HepG2 (cell line): ENCODE results near the gene RRP36. TPM values are rescaled to one million over a fixed set of nuclear protein-coding genes. Genes with fewer than 3 reads are reported as not detected.

Experiments used
- ATF1 ChIP-seq: IDR thresholded peaks from 2 replicates; pipeline ENCODE4 v1.6.1; 2016; ENCODE audit warnings: mild to moderate bottlenecking, control low read depth
- BRD4 ChIP-seq: sonication (generic); formaldehyde crosslinking; IDR thresholded peaks from 2 replicates; pipeline ENCODE4 v1.4.0; 2020; ENCODE audit warnings: missing genetic modification reagents
- EEA1 ChIP-seq: sonication (generic); formaldehyde crosslinking; IDR thresholded peaks from 2 replicates; pipeline ENCODE4 v1.5.1; 2020; ENCODE audit warnings: mild to moderate bottlenecking, missing genetic modification reagents, borderline replicate concordance
- HDAC6 ChIP-seq: fragments of 200-600 bp; sonication (generic); IDR thresholded peaks from 2 replicates; pipeline ENCODE4 v1.7.0; 2017; ENCODE audit warnings: mild to moderate bottlenecking, antibody characterized with exemption, low read length, low read depth
- HES4 ChIP-seq: sonication (generic); formaldehyde crosslinking; IDR thresholded peaks from 2 replicates; pipeline ENCODE4 v1.9.0; 2021; ENCODE audit warnings: mild to moderate bottlenecking, missing genetic modification reagents, borderline replicate concordance
- IRF2 ChIP-seq: IDR thresholded peaks from 2 replicates; pipeline ENCODE4 v1.6.1; 2018; ENCODE audit warnings: missing genetic modification reagents, missing compliant biosample characterization
- MTA1 ChIP-seq: sonication (generic); formaldehyde crosslinking; IDR thresholded peaks from 2 replicates; pipeline ENCODE4 v1.4.0; 2020; ENCODE audit warnings: missing genetic modification reagents, mild to moderate bottlenecking, borderline replicate concordance
- MTF1 ChIP-seq: sonication (generic); formaldehyde crosslinking; IDR thresholded peaks from 2 replicates; pipeline ENCODE4 v1.5.0; 2020; ENCODE audit warnings: missing genetic modification reagents
- NKX3-1 ChIP-seq: sonication (generic); formaldehyde crosslinking; IDR thresholded peaks from 2 replicates; pipeline ENCODE4 v1.5.0; 2020; ENCODE audit warnings: missing genetic modification reagents
- RORA ChIP-seq: sonication (generic); formaldehyde crosslinking; IDR thresholded peaks from 2 replicates; pipeline ENCODE4 v1.5.0; 2020; ENCODE audit warnings: mild to moderate bottlenecking, missing genetic modification reagents, moderate library complexity
- U2AF1 ChIP-seq: fragments of 200-400 bp; formaldehyde crosslinking; optimal IDR thresholded peaks from 2 replicates; pipeline ENCODE3; 2017; ENCODE audit warnings: mild to moderate bottlenecking, low read depth, low read length
- ZFP41 ChIP-seq: sonication (generic); formaldehyde crosslinking; IDR thresholded peaks from 2 replicates; pipeline ENCODE4 v1.4.0; 2020; ENCODE audit warnings: mild to moderate bottlenecking, missing genetic modification reagents, borderline replicate concordance
- ZNF383 ChIP-seq: sonication (generic); formaldehyde crosslinking; IDR thresholded peaks from 2 replicates; pipeline ENCODE4 v1.4.0; 2020; ENCODE audit warnings: missing genetic modification reagents, mild to moderate bottlenecking, borderline replicate concordance
- ZNF530 ChIP-seq: sonication (generic); formaldehyde crosslinking; IDR thresholded peaks from 2 replicates; pipeline ENCODE4 v1.5.0; 2020; ENCODE audit warnings: low read depth, mild to moderate bottlenecking, missing genetic modification reagents
- ZNF589 ChIP-seq: sonication (generic); formaldehyde crosslinking; conservative IDR thresholded peaks from 2 replicates; pipeline ENCODE4 v1.8.0; 2022; ENCODE audit warnings: mild to moderate bottlenecking, moderate library complexity, missing genetic modification reagents
- ZNF670 ChIP-seq: sonication (generic); formaldehyde crosslinking; IDR thresholded peaks from 2 replicates; pipeline ENCODE4 v1.8.0; 2022; ENCODE audit warnings: mild to moderate bottlenecking, missing genetic modification reagents, borderline replicate concordance
- polyA plus RNA-seq, 8 experiments: library from polyadenylated mRNA; depleted of rRNA in 3 of 8; stranded (reverse) in 7 of 8; unstranded in 1 of 8; fragments of >200 nt; fragmentation: Illumina TruSeq in 4 of 8; extraction: Trizol in 4 of 8; gene quantifications; 2 replicates each; pipeline versions ENCODE4 v1.2.1 to v1.2.3, GENCODE V29; 2011 to 2016; ENCODE audit warnings: low read depth in 4 of 8, missing spikeins in 1 of 8, mixed read lengths in 1 of 8; ENCODE audit not compliant: insufficient read depth in 1 of 8
- total RNA-seq, 5 experiments: library from RNA; depleted of rRNA; stranded (reverse); fragments of >200 nt; fragmentation: Illumina TruSeq; extraction: Trizol; gene quantifications; 2 replicates each; pipeline ENCODE4 v1.2.3, GENCODE V29; 2016; ENCODE audit warnings: low read depth in 1 of 5
- TF ChIP-seq, protein P1 (sequence below): sonication (generic); formaldehyde crosslinking; IDR thresholded peaks from 2 replicates; pipeline ENCODE4 v1.5.0; 2020; ENCODE audit warnings: mild to moderate bottlenecking, missing genetic modification reagents, borderline replicate concordance
- TF ChIP-seq, protein P2 (sequence below), 2 experiments: IDR thresholded peaks; 2 replicates each; pipeline ENCODE4 v1.6.1; 2011 to 2012; ENCODE audit warnings: low read length in 2 of 2, borderline replicate concordance in 1 of 2, low read depth in 1 of 2, mild to moderate bottlenecking in 1 of 2, moderate library complexity in 1 of 2
- TF ChIP-seq, protein P3 (sequence below): sonication (generic); formaldehyde crosslinking; IDR thresholded peaks from 2 replicates; pipeline ENCODE4 v1.4.0; 2020; ENCODE audit warnings: missing genetic modification reagents
- TF ChIP-seq, protein P4 (sequence below): sonication (generic); formaldehyde crosslinking; IDR thresholded peaks from 2 replicates; pipeline ENCODE4 v1.4.0; 2020; ENCODE audit warnings: mild to moderate bottlenecking, low read depth, missing genetic modification reagents

Gene RRP36
- total and polyA plus RNA-seq, 2 of the 13 experiments (the other 11 are each of a cell fraction or from before 2014, with no cell fraction given): 29.5 to 144 TPM

DNA sequence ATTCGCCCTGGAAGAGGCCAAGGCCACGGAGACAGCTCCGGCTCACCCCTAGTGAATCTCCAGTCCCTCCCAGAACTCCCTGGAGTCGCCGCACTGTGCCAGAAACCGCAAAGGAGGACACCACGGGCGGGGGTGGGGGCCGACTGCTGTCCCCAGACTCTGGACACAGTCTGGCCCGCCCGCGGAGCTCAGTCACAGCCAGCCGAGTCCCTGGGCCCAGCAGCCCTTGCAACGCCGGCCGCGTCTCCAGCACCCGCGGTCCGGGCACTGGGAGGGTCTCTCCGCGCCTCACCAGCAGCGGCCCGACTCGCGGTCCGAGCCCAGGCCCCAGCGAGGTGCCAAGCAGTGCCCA, 43.0 kb upstream of the RRP36 start (continued):
- peak; percentile 56 for TF ChIP-seq U2AF1
- no peak for TF ChIP-seq HES4
- 0 out of 2 replicates have a peak, but pooled peaks have one; percentile 16 for TF ChIP-seq ZNF383 (CRISPR knock-in tag)
- TF ChIP-seq, protein P1, sequence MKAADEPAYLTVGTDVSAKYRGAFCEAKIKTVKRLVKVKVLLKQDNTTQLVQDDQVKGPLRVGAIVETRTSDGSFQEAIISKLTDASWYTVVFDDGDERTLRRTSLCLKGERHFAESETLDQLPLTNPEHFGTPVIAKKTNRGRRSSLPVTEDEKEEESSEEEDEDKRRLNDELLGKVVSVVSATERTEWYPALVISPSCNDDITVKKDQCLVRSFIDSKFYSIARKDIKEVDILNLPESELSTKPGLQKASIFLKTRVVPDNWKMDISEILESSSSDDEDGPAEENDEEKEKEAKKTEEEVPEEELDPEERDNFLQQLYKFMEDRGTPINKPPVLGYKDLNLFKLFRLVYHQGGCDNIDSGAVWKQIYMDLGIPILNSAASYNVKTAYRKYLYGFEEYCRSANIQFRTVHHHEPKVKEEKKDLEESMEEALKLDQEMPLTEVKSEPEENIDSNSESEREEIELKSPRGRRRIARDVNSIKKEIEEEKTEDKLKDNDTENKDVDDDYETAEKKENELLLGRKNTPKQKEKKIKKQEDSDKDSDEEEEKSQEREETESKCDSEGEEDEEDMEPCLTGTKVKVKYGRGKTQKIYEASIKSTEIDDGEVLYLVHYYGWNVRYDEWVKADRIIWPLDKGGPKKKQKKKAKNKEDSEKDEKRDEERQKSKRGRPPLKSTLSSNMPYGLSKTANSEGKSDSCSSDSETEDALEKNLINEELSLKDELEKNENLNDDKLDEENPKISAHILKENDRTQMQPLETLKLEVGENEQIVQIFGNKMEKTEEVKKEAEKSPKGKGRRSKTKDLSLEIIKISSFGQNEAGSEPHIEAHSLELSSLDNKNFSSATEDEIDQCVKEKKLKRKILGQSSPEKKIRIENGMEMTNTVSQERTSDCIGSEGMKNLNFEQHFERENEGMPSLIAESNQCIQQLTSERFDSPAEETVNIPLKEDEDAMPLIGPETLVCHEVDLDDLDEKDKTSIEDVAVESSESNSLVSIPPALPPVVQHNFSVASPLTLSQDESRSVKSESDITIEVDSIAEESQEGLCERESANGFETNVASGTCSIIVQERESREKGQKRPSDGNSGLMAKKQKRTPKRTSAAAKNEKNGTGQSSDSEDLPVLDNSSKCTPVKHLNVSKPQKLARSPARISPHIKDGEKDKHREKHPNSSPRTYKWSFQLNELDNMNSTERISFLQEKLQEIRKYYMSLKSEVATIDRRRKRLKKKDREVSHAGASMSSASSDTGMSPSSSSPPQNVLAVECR: 0 out of 2 replicates have a peak, but pooled peaks have one; percentile 62
- peak; percentile 65; the same call in 1 of the 2 replicates for TF ChIP-seq NKX3-1 (CRISPR knock-in tag)
- TF ChIP-seq EEA1 (CRISPR knock-in tag): 0 out of 2 replicates have a peak, but pooled peaks have one; percentile 13
- no peak for TF ChIP-seq ATF1 (CRISPR knock-in tag)
- no peak for TF ChIP-seq ZNF670 (CRISPR knock-in tag)
- no peak for TF ChIP-seq IRF2 (CRISPR knock-in tag)
- peak; percentile 19; the same call in 1 of the 2 replicates for TF ChIP-seq BRD4 (CRISPR knock-in tag)
- TF ChIP-seq ZFP41: no peak
- TF ChIP-seq, protein P2, sequence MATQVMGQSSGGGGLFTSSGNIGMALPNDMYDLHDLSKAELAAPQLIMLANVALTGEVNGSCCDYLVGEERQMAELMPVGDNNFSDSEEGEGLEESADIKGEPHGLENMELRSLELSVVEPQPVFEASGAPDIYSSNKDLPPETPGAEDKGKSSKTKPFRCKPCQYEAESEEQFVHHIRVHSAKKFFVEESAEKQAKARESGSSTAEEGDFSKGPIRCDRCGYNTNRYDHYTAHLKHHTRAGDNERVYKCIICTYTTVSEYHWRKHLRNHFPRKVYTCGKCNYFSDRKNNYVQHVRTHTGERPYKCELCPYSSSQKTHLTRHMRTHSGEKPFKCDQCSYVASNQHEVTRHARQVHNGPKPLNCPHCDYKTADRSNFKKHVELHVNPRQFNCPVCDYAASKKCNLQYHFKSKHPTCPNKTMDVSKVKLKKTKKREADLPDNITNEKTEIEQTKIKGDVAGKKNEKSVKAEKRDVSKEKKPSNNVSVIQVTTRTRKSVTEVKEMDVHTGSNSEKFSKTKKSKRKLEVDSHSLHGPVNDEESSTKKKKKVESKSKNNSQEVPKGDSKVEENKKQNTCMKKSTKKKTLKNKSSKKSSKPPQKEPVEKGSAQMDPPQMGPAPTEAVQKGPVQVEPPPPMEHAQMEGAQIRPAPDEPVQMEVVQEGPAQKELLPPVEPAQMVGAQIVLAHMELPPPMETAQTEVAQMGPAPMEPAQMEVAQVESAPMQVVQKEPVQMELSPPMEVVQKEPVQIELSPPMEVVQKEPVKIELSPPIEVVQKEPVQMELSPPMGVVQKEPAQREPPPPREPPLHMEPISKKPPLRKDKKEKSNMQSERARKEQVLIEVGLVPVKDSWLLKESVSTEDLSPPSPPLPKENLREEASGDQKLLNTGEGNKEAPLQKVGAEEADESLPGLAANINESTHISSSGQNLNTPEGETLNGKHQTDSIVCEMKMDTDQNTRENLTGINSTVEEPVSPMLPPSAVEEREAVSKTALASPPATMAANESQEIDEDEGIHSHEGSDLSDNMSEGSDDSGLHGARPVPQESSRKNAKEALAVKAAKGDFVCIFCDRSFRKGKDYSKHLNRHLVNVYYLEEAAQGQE (IDR thresholded peaks at IDR 0.05; ENCODE audit: borderline replicate concordance in 1 of 2, low read depth in 1 of 2, low read length in 2 of 2): no peak
- TF ChIP-seq RORA (CRISPR knock-in tag): 0 out of 2 replicates have a peak, but pooled peaks have one; percentile 69
- TF ChIP-seq, protein P3, sequence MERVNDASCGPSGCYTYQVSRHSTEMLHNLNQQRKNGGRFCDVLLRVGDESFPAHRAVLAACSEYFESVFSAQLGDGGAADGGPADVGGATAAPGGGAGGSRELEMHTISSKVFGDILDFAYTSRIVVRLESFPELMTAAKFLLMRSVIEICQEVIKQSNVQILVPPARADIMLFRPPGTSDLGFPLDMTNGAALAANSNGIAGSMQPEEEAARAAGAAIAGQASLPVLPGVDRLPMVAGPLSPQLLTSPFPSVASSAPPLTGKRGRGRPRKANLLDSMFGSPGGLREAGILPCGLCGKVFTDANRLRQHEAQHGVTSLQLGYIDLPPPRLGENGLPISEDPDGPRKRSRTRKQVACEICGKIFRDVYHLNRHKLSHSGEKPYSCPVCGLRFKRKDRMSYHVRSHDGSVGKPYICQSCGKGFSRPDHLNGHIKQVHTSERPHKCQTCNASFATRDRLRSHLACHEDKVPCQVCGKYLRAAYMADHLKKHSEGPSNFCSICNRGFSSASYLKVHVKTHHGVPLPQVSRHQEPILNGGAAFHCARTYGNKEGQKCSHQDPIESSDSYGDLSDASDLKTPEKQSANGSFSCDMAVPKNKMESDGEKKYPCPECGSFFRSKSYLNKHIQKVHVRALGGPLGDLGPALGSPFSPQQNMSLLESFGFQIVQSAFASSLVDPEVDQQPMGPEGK: peak; percentile 62
- TF ChIP-seq ZNF530 (CRISPR knock-in tag): 0 out of 2 replicates have a peak, but pooled peaks have one; percentile 31
- TF ChIP-seq, protein P4, sequence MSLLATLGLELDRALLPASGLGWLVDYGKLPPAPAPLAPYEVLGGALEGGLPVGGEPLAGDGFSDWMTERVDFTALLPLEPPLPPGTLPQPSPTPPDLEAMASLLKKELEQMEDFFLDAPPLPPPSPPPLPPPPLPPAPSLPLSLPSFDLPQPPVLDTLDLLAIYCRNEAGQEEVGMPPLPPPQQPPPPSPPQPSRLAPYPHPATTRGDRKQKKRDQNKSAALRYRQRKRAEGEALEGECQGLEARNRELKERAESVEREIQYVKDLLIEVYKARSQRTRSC (CRISPR knock-in tag): 0 out of 2 replicates have a peak, but pooled peaks have one; percentile 4
- no peak for TF ChIP-seq HDAC6
- TF ChIP-seq MTA1: no peak
- TF ChIP-seq ZNF589: no peak
- TF ChIP-seq MTF1 (CRISPR knock-in tag): no peak
